Chondrocyte (in vitro differentiated cells): ENCODE data around the gene ZBTB7B. TPM values are rescaled to one million over a fixed set of nuclear protein-coding genes. Genes with fewer than 3 reads are reported as not detected.
A peak's percentile ranks its signal among the peaks of the same experiment; 100 is the strongest.

Experiments used
- DNase-seq: peaks from one replicate; pipeline ENCODE4 v3.0.0; 2021; ENCODE audit warnings: mixed read lengths, low spot score
- H3K27ac Mint-ChIP-seq: one replicate; pipeline ENCODE4 v1.8.0; 2021; ENCODE audit warnings: mild to moderate bottlenecking, moderate library complexity, mixed read lengths; ENCODE audit not compliant: unreplicated experiment
- H3K27me3 Mint-ChIP-seq: 2 replicates; pipeline ENCODE4 v1.8.0; 2021; ENCODE audit warnings: low read depth, mixed read lengths
- H3K36me3 Mint-ChIP-seq: 2 replicates; pipeline ENCODE4 v1.8.0; 2021; ENCODE audit warnings: low read depth, mixed read lengths
- H3K4me1 Mint-ChIP-seq: 2 replicates; pipeline ENCODE4 v1.8.0; 2021; ENCODE audit warnings: low read depth, mild to moderate bottlenecking, mixed read lengths
- H3K4me3 Mint-ChIP-seq: one replicate; pipeline ENCODE4 v1.8.0; 2021; ENCODE audit warnings: mild to moderate bottlenecking, moderate library complexity, mixed read lengths; ENCODE audit not compliant: unreplicated experiment
- H3K9me3 Mint-ChIP-seq: 2 replicates; pipeline ENCODE4 v1.8.0; 2021; ENCODE audit warnings: low read depth, mixed read lengths
- CTCF ChIP-seq: fragments of 200-600 bp; sonication (generic); IDR thresholded peaks from 2 replicates; pipeline ENCODE4 v1.5.0; 2021; ENCODE audit warnings: antibody characterized with exemption, mild to moderate bottlenecking, moderate library complexity
- total RNA-seq: library from RNA; stranded (reverse); gene quantifications from 3 replicates; pipeline ENCODE4 v1.2.1, GENCODE V29; 2021

ZBTB7B gene
- total RNA-seq, 1 donor from 2014 or later: 41.1 TPM

GRCh38 chr1:155043793-155044192, 41.2 kb downstream of the ZBTB7B start:
- no peak for DNase-seq
- TF ChIP-seq CTCF: no peak
- Mint-ChIP-seq H3K9me3 (no peaks in the 10 kb centered on the region), H3K4me3 (no peak overlapping the region), H3K27ac (no peak overlapping the region), H3K4me1 (peaks cover 10% of the 10 kb centered on the region), H3K36me3 (no peaks in the 10 kb centered on the region), H3K27me3 (peaks cover 3% of the 10 kb centered on the region)

- no peak for DNase-seq
- Mint-ChIP-seq H3K4me3 (no peak overlapping the region), H3K27me3 (peaks cover 3% of the 10 kb centered on the region), H3K27ac (no peak overlapping the region), H3K36me3 (no peaks in the 10 kb centered on the region), H3K9me3 (no peaks in the 10 kb centered on the region), H3K4me1 (peaks cover 12% of the 10 kb centered on the region)
- no peak for TF ChIP-seq CTCF
These were observed 41.8 kb downstream of the ZBTB7B start for GRCh38 chr1:155044365-155044764.

GRCh38 chr1:155044812-155045657, 42.4 kb downstream of the ZBTB7B start:
- H3K9me3 Mint-ChIP-seq: no peaks in the 10 kb centered on the region
- no peaks in the 10 kb centered on the region for H3K36me3 Mint-ChIP-seq
- peak; percentile 85 for TF ChIP-seq CTCF
- H3K27me3 Mint-ChIP-seq: peaks cover 3% of the 10 kb centered on the region
- peak overlapping the region; percentile 30 for H3K27ac Mint-ChIP-seq
- DNase-seq: no peak
- peaks cover 19% of the 10 kb centered on the region for H3K4me1 Mint-ChIP-seq
- no peak overlapping the region for H3K4me3 Mint-ChIP-seq

- no peak for DNase-seq
- TF ChIP-seq CTCF: no peak
- H3K36me3 Mint-ChIP-seq: no peaks in the 10 kb centered on the region
- no peak overlapping the region for H3K27ac Mint-ChIP-seq
- no peaks in the 10 kb centered on the region for H3K27me3 Mint-ChIP-seq
- H3K9me3 Mint-ChIP-seq: no peaks in the 10 kb centered on the region
- peaks cover 36% of the 10 kb centered on the region for H3K4me1 Mint-ChIP-seq
- no peak overlapping the region for H3K4me3 Mint-ChIP-seq
These were observed 46.1 kb downstream of the ZBTB7B start for GRCh38 chr1:155048449-155049334.
